GM18951 (cell line): ENCODE data around the gene ST7.

Experiments
- POLR2A ChIP-seq: IDR thresholded peaks from 4 replicates; pipeline ENCODE4 v1.6.1; 2011; ENCODE audit warnings: mild to moderate bottlenecking; ENCODE audit not compliant: insufficient read length, insufficient read depth; ENCODE audit errors: extremely low read depth
- in situ Hi-C: fragments of 300-500 bp; cut with MboI; formaldehyde crosslinking; loops from one replicate; pipeline ENCODE4 v1.12.0; 2022; ENCODE audit warnings: low sequenced_read_pairs, mixed read lengths, inconsistent platforms; ENCODE audit not compliant: unreplicated experiment

ST7 gene

GRCh38 chr7:117273325-117273724 is 320.0 kb downstream of the ST7 start:
- in situ Hi-C loops: no loop called here
- no peak for TF ChIP-seq POLR2A

GRCh38 chr7:117273814-117274225 is 320.5 kb downstream of the ST7 start:
- no peak for TF ChIP-seq POLR2A
- in situ Hi-C loops: no loop called here

- in situ Hi-C loops: no loop called here
- TF ChIP-seq POLR2A: no peak
These were observed 321.6 kb downstream of the ST7 start for GRCh38 chr7:117274951-117275350.

- no peak for TF ChIP-seq POLR2A
- in situ Hi-C loops: no loop called here
These were observed 324.3 kb downstream of the ST7 start for GRCh38 chr7:117277576-117277975.

- in situ Hi-C loops: no loop called here
- TF ChIP-seq POLR2A: no peak
These were observed 324.7 kb downstream of the ST7 start for GRCh38 chr7:117278040-117278439.

- no peak for TF ChIP-seq POLR2A
- in situ Hi-C loops: no loop called here
These were observed 325.9 kb downstream of the ST7 start for GRCh38 chr7:117279203-117279602.
